ENCODE results near the gene ZNF385B. TPM values are rescaled to one million over a fixed set of nuclear protein-coding genes. Genes with fewer than 3 reads are reported as not detected.

ZNF385B gene
- total RNA-seq, 3 donors from 2014 or later: 3.4 to 8.8 (median 4.5) TPM

DNA sequence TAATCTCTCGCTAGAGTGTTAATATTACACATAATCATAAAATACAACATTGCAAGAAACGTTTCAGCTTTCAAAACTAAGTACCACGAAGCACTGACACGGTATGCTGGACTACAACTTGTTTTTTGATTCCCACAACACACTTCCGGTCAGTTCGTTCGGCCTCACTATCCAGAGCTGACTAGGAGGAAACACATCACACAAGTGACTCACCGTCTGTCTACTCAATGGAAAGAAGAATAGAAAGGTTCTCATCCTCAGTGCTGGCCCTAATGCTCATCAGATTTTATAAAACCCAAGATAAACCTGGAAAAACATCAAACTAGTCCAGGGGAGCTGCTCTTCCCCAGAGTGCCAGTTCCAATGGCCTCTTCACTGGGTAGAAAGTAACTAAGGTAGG lies 42.9 kb downstream of the ZNF385B start:
- Histone ChIP-seq H3K27ac (no peak overlapping the region), H3K9me3 (no peaks in the 10 kb centered on the region), H3K27me3 (no peaks in the 10 kb centered on the region), H3K4me3 (no peak overlapping the region), H3K4me1 (no peaks in the 10 kb centered on the region), H3K36me3 (no peaks in the 10 kb centered on the region)
- intact Hi-C loops (cut with DNase I; ENCODE audit: low total_unique reads): no loop called here
- TF ChIP-seq, protein P1, sequence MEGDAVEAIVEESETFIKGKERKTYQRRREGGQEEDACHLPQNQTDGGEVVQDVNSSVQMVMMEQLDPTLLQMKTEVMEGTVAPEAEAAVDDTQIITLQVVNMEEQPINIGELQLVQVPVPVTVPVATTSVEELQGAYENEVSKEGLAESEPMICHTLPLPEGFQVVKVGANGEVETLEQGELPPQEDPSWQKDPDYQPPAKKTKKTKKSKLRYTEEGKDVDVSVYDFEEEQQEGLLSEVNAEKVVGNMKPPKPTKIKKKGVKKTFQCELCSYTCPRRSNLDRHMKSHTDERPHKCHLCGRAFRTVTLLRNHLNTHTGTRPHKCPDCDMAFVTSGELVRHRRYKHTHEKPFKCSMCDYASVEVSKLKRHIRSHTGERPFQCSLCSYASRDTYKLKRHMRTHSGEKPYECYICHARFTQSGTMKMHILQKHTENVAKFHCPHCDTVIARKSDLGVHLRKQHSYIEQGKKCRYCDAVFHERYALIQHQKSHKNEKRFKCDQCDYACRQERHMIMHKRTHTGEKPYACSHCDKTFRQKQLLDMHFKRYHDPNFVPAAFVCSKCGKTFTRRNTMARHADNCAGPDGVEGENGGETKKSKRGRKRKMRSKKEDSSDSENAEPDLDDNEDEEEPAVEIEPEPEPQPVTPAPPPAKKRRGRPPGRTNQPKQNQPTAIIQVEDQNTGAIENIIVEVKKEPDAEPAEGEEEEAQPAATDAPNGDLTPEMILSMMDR (IDR thresholded peaks at IDR 0.05): no peak
- TF ChIP-seq POLR2A (IDR thresholded peaks at IDR 0.05): no peak
- TF ChIP-seq POLR2AphosphoS5 (IDR thresholded peaks at IDR 0.05): no peak
- no peak for DNase-seq (ENCODE audit: low spot score in 2 of 2)

DNA sequence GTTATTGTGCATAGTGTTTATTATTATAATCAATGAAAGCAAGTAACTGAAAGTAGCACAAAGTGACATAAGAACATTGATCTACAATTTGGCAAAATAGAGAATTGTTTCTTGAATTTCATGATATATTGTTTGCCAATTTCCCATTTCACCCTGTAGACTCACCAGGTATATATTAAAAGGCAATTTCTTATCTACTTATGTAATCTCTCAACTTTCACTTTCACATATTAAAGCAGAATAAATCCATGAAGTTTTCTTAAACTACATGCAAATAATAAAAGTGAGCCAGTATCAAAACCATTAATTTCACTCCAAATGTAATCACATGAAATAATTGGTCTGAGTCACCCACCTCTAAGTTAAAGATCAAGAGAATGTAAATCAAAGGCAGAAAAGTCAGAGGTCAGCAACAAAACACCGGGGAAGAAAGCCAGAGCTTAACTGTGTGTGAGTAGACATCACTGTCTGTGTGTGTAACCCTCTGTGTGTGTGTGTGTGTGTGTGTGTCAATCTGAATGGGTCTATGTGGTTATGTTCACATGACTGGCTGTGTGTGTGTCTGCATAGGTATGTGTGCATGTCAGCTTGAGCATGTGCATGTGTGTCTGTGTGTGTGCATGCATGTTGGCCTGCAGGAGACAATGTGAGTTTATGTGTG lies 44.1 kb downstream of the ZNF385B start:
- no peak overlapping the region for H3K4me3 ChIP-seq
- DNase-seq (ENCODE audit: low spot score in 2 of 2): no peak
- H3K4me1 ChIP-seq: no peaks in the 10 kb centered on the region
- intact Hi-C loops (cut with DNase I; ENCODE audit: low total_unique reads): no loop called here
- no peak for TF ChIP-seq POLR2AphosphoS5 (IDR thresholded peaks at IDR 0.05)
- TF ChIP-seq, protein P1 (IDR thresholded peaks at IDR 0.05): no peak
- no peaks in the 10 kb centered on the region for H3K36me3 ChIP-seq
- no peaks in the 10 kb centered on the region for H3K27me3 ChIP-seq
- H3K9me3 ChIP-seq: no peaks in the 10 kb centered on the region
- H3K27ac ChIP-seq: no peak overlapping the region

DNA sequence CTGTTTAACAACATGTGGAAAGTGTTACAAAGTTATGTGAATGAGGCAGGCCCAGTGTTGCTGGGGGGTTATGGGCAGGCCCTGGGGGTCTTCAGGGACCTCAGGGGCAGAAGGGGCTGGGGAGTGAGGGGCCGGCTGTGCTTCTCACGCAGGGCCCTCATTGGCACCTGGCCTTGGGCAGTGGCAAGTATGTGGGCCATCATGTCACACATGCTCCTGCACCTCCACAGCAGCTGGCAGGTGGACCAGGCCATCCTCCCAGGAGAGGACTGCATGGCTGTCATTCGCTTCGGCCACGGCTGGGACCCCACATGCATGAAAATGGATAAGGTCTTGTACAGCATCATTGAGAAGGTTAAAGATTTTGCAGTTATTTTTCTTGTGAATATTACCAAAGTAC lies 47.4 kb downstream of the ZNF385B start:
- no peak overlapping the region for H3K4me3 ChIP-seq
- H3K9me3 ChIP-seq: peaks cover 0 to 7% of the 10 kb centered on the region in 2 donors

DNA sequence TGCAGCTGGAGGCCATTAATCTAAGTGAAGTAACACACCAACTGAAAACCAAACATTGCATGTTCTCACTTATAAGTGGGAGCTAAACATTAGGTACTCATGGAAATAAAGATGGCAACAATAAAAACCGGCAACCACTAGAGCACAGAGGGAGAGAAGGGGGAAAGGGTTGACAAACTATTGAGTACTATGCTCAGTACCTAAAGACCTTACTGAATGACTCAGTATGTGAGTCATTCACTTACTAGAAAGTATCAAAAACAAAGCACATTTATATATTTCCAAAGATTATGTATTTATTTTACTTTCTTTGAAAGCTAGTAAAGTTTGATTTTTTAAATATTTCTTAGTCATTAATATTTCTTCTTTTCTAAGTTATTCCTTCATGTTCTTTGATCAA lies 48.9 kb downstream of the ZNF385B start:
- no peaks in the 10 kb centered on the region for H3K36me3 ChIP-seq
- intact Hi-C loops (cut with DNase I; ENCODE audit: low total_unique reads): no loop called here
- no peaks in the 10 kb centered on the region for H3K4me1 ChIP-seq
- TF ChIP-seq POLR2AphosphoS5 (IDR thresholded peaks at IDR 0.05) (no peak), POLR2A (IDR thresholded peaks at IDR 0.05) (no peak)
- TF ChIP-seq, protein P1 (IDR thresholded peaks at IDR 0.05): no peak
- no peaks in the 10 kb centered on the region for H3K27me3 ChIP-seq
- DNase-seq (ENCODE audit: low spot score in 2 of 2): no peak
- H3K4me3 ChIP-seq: no peak overlapping the region
- H3K9me3 ChIP-seq: peaks cover 0 to 7% of the 10 kb centered on the region in 2 donors
- no peak overlapping the region for H3K27ac ChIP-seq

More for the DNA sequence above, 47.4 kb downstream of the ZNF385B start:
- intact Hi-C loops (cut with DNase I; ENCODE audit: low total_unique reads): no loop called here
- Histone ChIP-seq H3K27ac (no peak overlapping the region), H3K27me3 (no peaks in the 10 kb centered on the region), H3K4me1 (no peaks in the 10 kb centered on the region), H3K36me3 (no peaks in the 10 kb centered on the region)
- DNase-seq (ENCODE audit: low spot score in 2 of 2): no peak
- no peak for TF ChIP-seq POLR2A (IDR thresholded peaks at IDR 0.05)
- TF ChIP-seq, protein P1 (IDR thresholded peaks at IDR 0.05): no peak
- no peak for TF ChIP-seq POLR2AphosphoS5 (IDR thresholded peaks at IDR 0.05)

DNA sequence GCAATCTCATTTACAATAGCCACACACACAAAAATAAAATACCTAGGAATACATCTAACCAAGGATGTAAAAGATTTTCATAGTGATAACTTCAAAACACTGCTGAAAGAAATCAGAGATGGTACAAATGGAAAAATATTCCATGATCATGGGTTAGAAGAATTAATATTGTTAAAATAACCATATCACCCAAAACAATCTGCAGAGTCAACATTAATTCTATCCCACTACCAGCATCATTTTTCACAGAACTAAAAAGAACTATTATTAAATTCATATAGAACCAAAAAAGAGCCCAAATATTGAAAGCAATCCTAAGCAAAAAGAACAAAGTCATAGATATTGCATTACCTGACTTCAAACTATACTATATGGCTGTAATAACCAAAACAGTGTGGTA lies 50.4 kb downstream of the ZNF385B start:
- Histone ChIP-seq H3K9me3 (peaks cover 0 to 7% of the 10 kb centered on the region in 2 donors), H3K27me3 (no peaks in the 10 kb centered on the region), H3K36me3 (no peaks in the 10 kb centered on the region), H3K27ac (no peak overlapping the region), H3K4me3 (no peak overlapping the region), H3K4me1 (no peaks in the 10 kb centered on the region)
- no peak for TF ChIP-seq POLR2A (IDR thresholded peaks at IDR 0.05)
- TF ChIP-seq, protein P1 (IDR thresholded peaks at IDR 0.05): no peak
- no peak for TF ChIP-seq POLR2AphosphoS5 (IDR thresholded peaks at IDR 0.05)
- DNase-seq (ENCODE audit: low spot score in 2 of 2): no peak
- intact Hi-C loops (cut with DNase I; ENCODE audit: low total_unique reads): no loop called here
